ENCODE results near the gene KCNS1. TPM values are rescaled to one million over a fixed set of nuclear protein-coding genes. Genes with fewer than 3 reads are reported as not detected.
A peak's percentile ranks its signal among the peaks of the same experiment; 100 is the strongest.
"Not testable (repeated sequence)": the region's sequence is repeated elsewhere in the genome, so short reads cannot be mapped to it uniquely, and the experiment has no call there.

Gene KCNS1
- total RNA-seq, 1 donor from 2014 or later: 0.49 TPM

GRCh38 chr20:45064812-45065211 lies 36.1 kb downstream of the KCNS1 start:
- no peak for DNase-seq (ENCODE audit: low spot score)
- Mint-ChIP-seq H3K9me3 (no peaks in the 10 kb centered on the region), H3K36me3 (ENCODE audit: low read depth) (peaks cover 41% of the 10 kb centered on the region), H3K27me3 (ENCODE audit: insufficient read depth) (no peaks in the 10 kb centered on the region), H3K27ac (no peak overlapping the region), H3K4me1 (ENCODE audit: low read depth) (peaks cover 33% of the 10 kb centered on the region), H3K4me3 (no peak overlapping the region)
- intact Hi-C loops (cut with micrococcal nuclease): no loop called here

DNA sequence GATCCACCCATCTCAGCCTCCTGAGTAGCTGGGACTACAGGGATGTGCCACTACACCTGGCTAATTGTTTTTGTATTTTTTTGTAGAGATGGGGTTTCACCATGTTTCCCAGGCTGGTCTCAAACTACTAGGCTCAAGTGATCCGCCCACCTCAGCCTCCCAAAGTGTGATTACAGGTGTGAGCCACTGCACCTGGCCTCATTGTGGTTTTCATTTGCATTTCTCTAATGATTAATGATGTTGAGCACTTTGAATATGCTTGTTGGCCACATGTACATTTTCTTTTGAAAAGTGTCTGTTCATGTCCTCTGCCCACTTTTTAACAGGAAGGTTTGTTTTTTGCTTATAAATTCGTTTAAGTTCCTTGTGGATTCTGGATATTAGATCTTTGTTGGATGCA lies 37.8 kb downstream of the KCNS1 start:
- Mint-ChIP-seq H3K36me3 (ENCODE audit: low read depth) (peaks cover 37% of the 10 kb centered on the region), H3K4me1 (ENCODE audit: low read depth) (peaks cover 43% of the 10 kb centered on the region)
- H3K4me3 Mint-ChIP-seq: not testable (repeated sequence)

GRCh38 chr20:45061244-45061643 lies 39.7 kb downstream of the KCNS1 start:
- no peak overlapping the region for H3K27ac Mint-ChIP-seq
- H3K4me3 Mint-ChIP-seq: no peak overlapping the region
- intact Hi-C loops (cut with micrococcal nuclease): no loop called here
- DNase-seq (ENCODE audit: low spot score): no peak
- peaks cover 38% of the 10 kb centered on the region for H3K36me3 Mint-ChIP-seq (ENCODE audit: low read depth)
- H3K4me1 Mint-ChIP-seq (ENCODE audit: low read depth): peaks cover 47% of the 10 kb centered on the region
- no peaks in the 10 kb centered on the region for H3K27me3 Mint-ChIP-seq (ENCODE audit: insufficient read depth)
- H3K9me3 Mint-ChIP-seq: no peaks in the 10 kb centered on the region

More for the DNA sequence above, 37.8 kb downstream of the KCNS1 start:
- H3K27me3 Mint-ChIP-seq (ENCODE audit: insufficient read depth); intact Hi-C loops (cut with micrococcal nuclease); H3K9me3 Mint-ChIP-seq; DNase-seq (ENCODE audit: low spot score); H3K27ac Mint-ChIP-seq: not testable (repeated sequence)

- H3K27ac Mint-ChIP-seq: no peak overlapping the region
- H3K4me3 Mint-ChIP-seq: no peak overlapping the region
- intact Hi-C loops (cut with micrococcal nuclease): no loop called here
- H3K9me3 Mint-ChIP-seq: no peaks in the 10 kb centered on the region
- H3K36me3 Mint-ChIP-seq (ENCODE audit: low read depth): peaks cover 43% of the 10 kb centered on the region
- no peak for DNase-seq (ENCODE audit: low spot score)
- no peaks in the 10 kb centered on the region for H3K27me3 Mint-ChIP-seq (ENCODE audit: insufficient read depth)
- H3K4me1 Mint-ChIP-seq (ENCODE audit: low read depth): peaks cover 50% of the 10 kb centered on the region
Observed at GRCh38 chr20:45060294-45060693, 40.6 kb downstream of the KCNS1 start.

DNA sequence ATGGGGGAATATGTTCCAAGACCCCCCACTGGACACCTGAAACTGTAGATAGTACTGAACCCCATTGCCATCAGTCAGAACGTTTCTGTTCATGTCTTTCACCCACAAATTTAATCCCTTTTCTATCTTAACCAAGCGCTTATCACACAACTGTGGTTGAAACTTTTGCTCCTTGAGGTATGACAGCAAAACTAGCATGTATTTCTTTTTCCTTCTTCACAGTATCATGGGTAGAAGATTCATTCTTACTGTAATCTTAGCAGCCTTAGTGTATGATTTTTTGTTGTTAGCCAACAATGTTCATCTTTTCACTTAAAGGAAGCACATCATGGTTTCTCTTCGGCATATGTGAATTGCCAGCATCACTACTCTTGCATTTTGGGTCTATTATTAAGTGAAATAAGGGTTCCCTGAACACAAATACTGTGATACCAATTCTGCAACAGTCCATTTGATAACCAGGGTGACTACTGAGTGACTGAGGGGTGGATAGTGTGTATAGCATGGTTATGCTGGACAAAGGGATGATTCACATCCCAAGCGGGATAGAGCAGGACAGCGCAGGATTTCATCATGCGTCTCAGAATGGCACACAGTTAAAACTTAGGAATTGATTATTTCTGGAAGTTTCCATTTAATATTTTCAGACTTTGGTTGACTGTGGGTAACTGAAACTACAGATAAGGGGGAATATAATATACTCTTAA lies 41.8 kb downstream of the KCNS1 start:
- no peak overlapping the region for H3K4me3 Mint-ChIP-seq
- peaks cover 44% of the 10 kb centered on the region for H3K4me1 Mint-ChIP-seq (ENCODE audit: low read depth)
- H3K36me3 Mint-ChIP-seq (ENCODE audit: low read depth): peaks cover 44% of the 10 kb centered on the region
- H3K9me3 Mint-ChIP-seq: no peaks in the 10 kb centered on the region
- H3K27ac Mint-ChIP-seq: peak overlapping the region; percentile 34
- no peak for DNase-seq (ENCODE audit: low spot score)
- intact Hi-C loops (cut with micrococcal nuclease): no loop called here
- H3K27me3 Mint-ChIP-seq (ENCODE audit: insufficient read depth): no peaks in the 10 kb centered on the region

GRCh38 chr20:45058168-45058850 lies 42.6 kb downstream of the KCNS1 start:
- peaks cover 48% of the 10 kb centered on the region for H3K4me1 Mint-ChIP-seq (ENCODE audit: low read depth)

DNA sequence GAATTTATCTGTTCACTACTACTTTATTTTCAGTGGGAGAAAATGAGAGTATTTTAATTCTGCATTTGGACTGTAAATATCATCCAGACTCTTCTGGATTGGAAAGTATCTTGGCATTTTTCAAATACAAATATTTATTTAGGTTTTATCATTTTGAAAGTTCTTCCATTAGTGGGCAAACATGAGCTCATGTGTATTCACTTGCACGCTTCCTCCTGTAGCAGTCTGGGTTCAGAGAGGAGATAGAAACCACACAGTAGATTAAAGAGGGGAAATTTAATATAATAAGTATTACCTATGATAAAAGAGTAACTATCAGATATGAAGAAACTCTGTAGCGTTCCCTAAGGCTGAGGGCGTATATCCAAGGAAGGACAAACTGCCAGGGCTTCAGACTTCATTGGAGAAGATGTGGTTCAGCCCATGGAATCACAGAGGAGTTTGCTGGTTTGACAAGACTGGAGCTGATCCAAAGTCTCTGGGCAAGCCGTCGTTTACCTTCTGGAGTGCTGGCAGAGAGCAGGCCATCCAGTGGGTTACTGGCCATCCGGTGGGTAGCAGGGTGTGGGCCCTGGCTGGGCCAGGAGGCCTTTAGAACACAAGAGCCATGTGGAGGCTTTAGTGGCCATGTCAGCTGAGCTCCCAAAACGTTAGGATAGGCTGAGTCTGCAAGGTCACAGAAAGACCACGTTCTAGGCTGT lies 44.3 kb downstream of the KCNS1 start:
- H3K27ac Mint-ChIP-seq: no peak overlapping the region
- H3K36me3 Mint-ChIP-seq (ENCODE audit: low read depth): peaks cover 43% of the 10 kb centered on the region
- no peaks in the 10 kb centered on the region for H3K9me3 Mint-ChIP-seq
- no peak overlapping the region for H3K4me3 Mint-ChIP-seq
- H3K4me1 Mint-ChIP-seq (ENCODE audit: low read depth): peaks cover 63% of the 10 kb centered on the region
- no peak for DNase-seq (ENCODE audit: low spot score)
- intact Hi-C loops (cut with micrococcal nuclease): no loop called here
- H3K27me3 Mint-ChIP-seq (ENCODE audit: insufficient read depth): no peaks in the 10 kb centered on the region

More at GRCh38 chr20:45058168-45058850, 42.6 kb downstream of the KCNS1 start:
- Mint-ChIP-seq H3K27ac (peak overlapping the region; percentile 67), H3K27me3 (ENCODE audit: insufficient read depth) (no peaks in the 10 kb centered on the region), H3K36me3 (ENCODE audit: low read depth) (peaks cover 46% of the 10 kb centered on the region), H3K9me3 (no peaks in the 10 kb centered on the region), H3K4me3 (no peak overlapping the region)
- intact Hi-C loops (cut with micrococcal nuclease): no loop called here
- no peak for DNase-seq (ENCODE audit: low spot score)

DNA sequence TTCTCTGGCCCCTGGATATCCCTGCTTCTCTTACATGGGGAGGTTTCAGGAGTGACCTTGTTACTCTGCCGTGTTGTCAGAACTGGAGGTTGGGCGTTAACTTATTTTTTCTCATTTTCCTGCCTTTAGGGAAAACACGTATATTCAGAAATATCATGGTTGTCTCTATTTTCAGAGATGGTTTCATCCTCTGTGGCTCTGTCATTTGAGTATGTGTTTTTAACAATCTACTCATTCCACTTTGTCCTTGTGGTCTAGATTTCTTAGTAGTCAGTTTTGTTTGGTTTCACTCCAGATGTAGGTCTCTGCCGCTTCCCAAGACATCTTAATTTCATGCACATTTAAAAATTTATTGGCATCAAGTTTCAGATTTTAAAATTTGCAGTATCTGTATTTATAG lies 45.9 kb downstream of the KCNS1 start:
- peak overlapping the region; percentile 44 for H3K27ac Mint-ChIP-seq
- no peak for DNase-seq (ENCODE audit: low spot score)
- H3K27me3 Mint-ChIP-seq (ENCODE audit: insufficient read depth): no peaks in the 10 kb centered on the region
- no peak overlapping the region for H3K4me3 Mint-ChIP-seq
- peaks cover 45% of the 10 kb centered on the region for H3K36me3 Mint-ChIP-seq (ENCODE audit: low read depth)
- H3K9me3 Mint-ChIP-seq: no peaks in the 10 kb centered on the region
- intact Hi-C loops (cut with micrococcal nuclease): no loop called here
- H3K4me1 Mint-ChIP-seq (ENCODE audit: low read depth): peaks cover 63% of the 10 kb centered on the region

GRCh38 chr20:45053430-45054351 lies 47.2 kb downstream of the KCNS1 start:
- H3K4me3 Mint-ChIP-seq: no peak overlapping the region
- H3K4me1 Mint-ChIP-seq (ENCODE audit: low read depth): peaks cover 68% of the 10 kb centered on the region
- DNase-seq (ENCODE audit: low spot score): no peak
- H3K27me3 Mint-ChIP-seq (ENCODE audit: insufficient read depth): no peaks in the 10 kb centered on the region
- peaks cover 47% of the 10 kb centered on the region for H3K36me3 Mint-ChIP-seq (ENCODE audit: low read depth)
- H3K27ac Mint-ChIP-seq: peak overlapping the region; percentile 73
- no peaks in the 10 kb centered on the region for H3K9me3 Mint-ChIP-seq
- intact Hi-C loops (cut with micrococcal nuclease): loop anchor here (1.0 kb wide), 1 partner anchor 9 kb away; no protein-coding TSS in a partner anchor

DNA sequence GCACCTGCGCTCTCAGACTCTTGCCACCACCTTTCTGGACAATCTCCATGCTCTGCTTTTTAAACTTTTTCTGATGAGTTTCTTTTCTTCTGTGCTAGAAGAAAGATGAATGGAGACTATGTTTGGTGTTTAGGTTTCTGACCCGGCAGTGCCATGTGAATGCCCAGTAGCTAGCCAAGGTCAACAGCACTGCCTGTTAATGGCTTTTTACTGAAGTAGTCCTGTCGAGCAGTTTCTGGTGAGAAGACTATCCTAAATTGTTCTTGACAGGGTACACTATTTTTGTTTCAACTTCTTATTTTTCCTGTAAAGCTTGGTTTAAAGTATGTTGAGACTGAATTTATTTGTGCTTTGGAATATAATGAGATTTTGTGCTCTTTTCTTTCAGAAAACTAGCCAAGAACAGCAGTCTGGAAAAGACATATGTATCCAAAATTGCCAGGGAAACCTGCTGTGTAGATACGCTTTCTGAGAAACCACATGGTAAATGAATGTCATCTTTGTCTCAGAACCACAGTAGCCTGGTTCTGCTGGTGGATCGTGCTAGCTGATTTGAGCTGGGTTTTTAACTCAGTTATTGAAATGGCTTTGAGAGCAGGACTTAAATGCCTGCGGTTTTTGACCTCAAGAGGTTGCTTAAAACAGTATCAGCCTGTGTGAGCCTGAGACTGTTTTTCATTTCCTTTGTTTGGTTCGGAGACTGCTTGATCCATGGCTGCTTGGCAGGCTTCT lies 48.1 kb downstream of the KCNS1 start:
- Mint-ChIP-seq H3K4me1 (ENCODE audit: low read depth) (peaks cover 62% of the 10 kb centered on the region), H3K9me3 (no peaks in the 10 kb centered on the region), H3K27me3 (ENCODE audit: insufficient read depth) (no peaks in the 10 kb centered on the region), H3K4me3 (no peak overlapping the region), H3K36me3 (ENCODE audit: low read depth) (peaks cover 45% of the 10 kb centered on the region), H3K27ac (peak overlapping the region; percentile 73)
- no peak for DNase-seq (ENCODE audit: low spot score)
- intact Hi-C loops (cut with micrococcal nuclease): loop anchor here (1.0 kb wide), 1 partner anchor 9 kb away; no protein-coding TSS in a partner anchor

DNA sequence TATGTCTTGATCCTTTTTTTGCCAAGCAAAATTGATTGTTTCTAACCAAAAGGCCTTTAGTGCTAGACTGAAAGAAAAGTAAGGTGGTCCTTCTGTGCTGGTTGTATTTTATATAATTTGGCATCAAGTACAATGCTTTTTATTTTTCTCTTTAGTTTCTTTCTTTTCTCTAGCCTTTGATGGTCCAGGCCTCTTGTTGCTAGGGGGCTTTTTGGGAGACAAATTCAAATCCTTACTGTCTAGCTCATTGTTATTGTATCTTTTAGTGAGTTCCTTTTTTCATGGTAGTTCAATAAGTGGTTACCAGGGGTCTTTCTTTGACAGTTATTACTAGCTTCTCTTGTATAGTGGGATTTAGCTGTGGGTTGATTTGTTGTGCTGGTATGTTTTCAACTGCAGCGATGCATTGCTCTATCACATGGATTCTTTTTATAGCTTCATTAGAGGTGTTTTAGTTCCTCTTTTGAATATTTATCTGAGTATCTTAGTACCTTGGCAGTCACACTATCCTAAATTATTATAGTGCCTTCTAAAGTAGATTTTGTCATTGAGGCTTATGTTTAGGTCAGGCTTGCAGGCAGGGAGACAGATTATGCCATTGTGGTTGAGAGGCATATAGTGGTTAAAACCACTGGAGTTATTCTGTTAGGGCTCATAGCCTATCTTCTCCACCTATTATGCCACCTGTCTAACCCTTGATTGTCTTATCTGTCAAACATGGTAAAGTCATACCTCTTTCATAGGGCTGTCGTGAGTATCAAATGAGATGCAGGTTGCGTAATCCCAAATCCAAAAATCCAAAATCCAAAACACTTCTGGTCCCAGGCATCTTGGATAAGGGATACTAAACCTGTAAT lies 49.5 kb downstream of the KCNS1 start:
- intact Hi-C loops (cut with micrococcal nuclease): no loop called here
- H3K36me3 Mint-ChIP-seq (ENCODE audit: low read depth): peaks cover 40% of the 10 kb centered on the region
- H3K27ac Mint-ChIP-seq: peak overlapping the region; percentile 61
- peaks cover 62% of the 10 kb centered on the region for H3K4me1 Mint-ChIP-seq (ENCODE audit: low read depth)
- no peak for DNase-seq (ENCODE audit: low spot score)
- H3K4me3 Mint-ChIP-seq: no peak overlapping the region
- H3K9me3 Mint-ChIP-seq: no peaks in the 10 kb centered on the region
- H3K27me3 Mint-ChIP-seq (ENCODE audit: insufficient read depth): no peaks in the 10 kb centered on the region

All from activated T-helper 1 cell treated with anti-CD3 and anti-CD28 coated beads, Interleukin-12 subunit alpha, Interleukin-12 subunit beta, Interleukin-2, Interleukin-4 antibody, amounts not matched to agents 30 ng/mL and 10 ng/mL and 1 ng/mL, durations not matched to agents 14 hours and 24 hours and 36 hours (primary cell).